ENCODE measurements around the gene ZNF318. TPM values are rescaled to one million over a fixed set of nuclear protein-coding genes. Genes with fewer than 3 reads are reported as not detected.

ZNF318 gene
- total RNA-seq, 4 donors from 2014 or later = 5.6 to 13.5 (median 8.1) TPM

DNA sequence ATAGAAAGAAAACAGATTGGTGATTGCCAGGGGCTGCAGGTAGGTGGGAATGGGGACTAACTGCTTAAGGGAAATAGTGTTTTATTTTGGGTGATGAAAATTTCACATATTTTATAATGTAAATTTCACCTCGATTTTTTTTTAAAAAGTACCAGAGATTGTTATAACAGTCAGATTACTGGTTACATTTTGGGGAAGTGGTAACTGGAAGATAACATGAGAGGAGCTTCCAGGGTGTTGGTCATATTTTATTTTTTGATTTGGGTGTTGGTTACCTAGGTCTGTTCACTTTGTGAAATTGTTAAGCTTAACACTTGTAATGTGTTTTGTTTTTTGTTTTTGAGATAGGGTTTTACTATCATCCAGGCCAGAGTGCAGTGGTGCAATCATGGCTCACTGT, 43.6 kb downstream of the ZNF318 start:
- WGBS, 2 donors = 47 to 57% methylated on average over 1 of the region's 1 CpG
- H3K27ac ChIP-seq = no peak overlapping the region
- TF ChIP-seq, protein P1, sequence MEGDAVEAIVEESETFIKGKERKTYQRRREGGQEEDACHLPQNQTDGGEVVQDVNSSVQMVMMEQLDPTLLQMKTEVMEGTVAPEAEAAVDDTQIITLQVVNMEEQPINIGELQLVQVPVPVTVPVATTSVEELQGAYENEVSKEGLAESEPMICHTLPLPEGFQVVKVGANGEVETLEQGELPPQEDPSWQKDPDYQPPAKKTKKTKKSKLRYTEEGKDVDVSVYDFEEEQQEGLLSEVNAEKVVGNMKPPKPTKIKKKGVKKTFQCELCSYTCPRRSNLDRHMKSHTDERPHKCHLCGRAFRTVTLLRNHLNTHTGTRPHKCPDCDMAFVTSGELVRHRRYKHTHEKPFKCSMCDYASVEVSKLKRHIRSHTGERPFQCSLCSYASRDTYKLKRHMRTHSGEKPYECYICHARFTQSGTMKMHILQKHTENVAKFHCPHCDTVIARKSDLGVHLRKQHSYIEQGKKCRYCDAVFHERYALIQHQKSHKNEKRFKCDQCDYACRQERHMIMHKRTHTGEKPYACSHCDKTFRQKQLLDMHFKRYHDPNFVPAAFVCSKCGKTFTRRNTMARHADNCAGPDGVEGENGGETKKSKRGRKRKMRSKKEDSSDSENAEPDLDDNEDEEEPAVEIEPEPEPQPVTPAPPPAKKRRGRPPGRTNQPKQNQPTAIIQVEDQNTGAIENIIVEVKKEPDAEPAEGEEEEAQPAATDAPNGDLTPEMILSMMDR (IDR thresholded peaks at IDR 0.05) = no peak
- TF ChIP-seq POLR2A (IDR thresholded peaks at IDR 0.05) = no peak

DNA sequence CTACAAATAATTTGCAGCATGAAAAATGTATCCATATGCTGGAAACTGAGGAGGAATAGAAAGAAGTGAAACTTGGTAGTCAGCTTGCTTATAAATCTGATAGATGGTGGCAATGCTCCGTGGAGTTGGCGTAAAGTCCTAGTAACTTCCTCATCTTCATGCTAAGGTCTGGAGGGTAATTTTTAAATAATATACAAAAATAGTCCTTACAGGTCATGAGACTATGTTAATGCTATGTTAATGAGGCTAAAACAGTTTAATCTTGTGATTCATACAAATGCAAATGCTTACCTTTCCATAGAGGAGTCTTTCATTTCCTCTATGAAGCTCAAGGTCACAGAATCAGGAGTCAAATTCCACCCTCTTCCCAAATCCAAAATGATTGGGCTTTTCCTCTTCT, 51.4 kb downstream of the ZNF318 start:
- no peak overlapping the region for H3K27ac ChIP-seq
- H3K9me3 ChIP-seq = no peaks in the 10 kb centered on the region
- TF ChIP-seq, protein P1 (IDR thresholded peaks at IDR 0.05) = no peak
- no peak for TF ChIP-seq POLR2A (IDR thresholded peaks at IDR 0.05)
- DNase-seq = no peak
- H3K27me3 ChIP-seq = no peaks in the 10 kb centered on the region
- no peak overlapping the region for H3K4me3 ChIP-seq
- no peaks in the 10 kb centered on the region for H3K4me1 ChIP-seq
- intact Hi-C loops (cut with DNase I) = no loop called here
- H3K36me3 ChIP-seq = no peaks in the 10 kb centered on the region
- 72 to 92% methylated on average over 2 of the region's 2 CpGs for WGBS, 2 donors

More for the DNA sequence above, 43.6 kb downstream of the ZNF318 start:
- H3K4me1 ChIP-seq = no peaks in the 10 kb centered on the region
- intact Hi-C loops (cut with DNase I) = no loop called here
- H3K4me3 ChIP-seq = no peak overlapping the region
- H3K27me3 ChIP-seq = no peaks in the 10 kb centered on the region
- no peak for DNase-seq
- no peaks in the 10 kb centered on the region for H3K9me3 ChIP-seq
- peaks cover 0 to 9% (median 0%) of the 10 kb centered on the region in 3 donors for H3K36me3 ChIP-seq

DNA sequence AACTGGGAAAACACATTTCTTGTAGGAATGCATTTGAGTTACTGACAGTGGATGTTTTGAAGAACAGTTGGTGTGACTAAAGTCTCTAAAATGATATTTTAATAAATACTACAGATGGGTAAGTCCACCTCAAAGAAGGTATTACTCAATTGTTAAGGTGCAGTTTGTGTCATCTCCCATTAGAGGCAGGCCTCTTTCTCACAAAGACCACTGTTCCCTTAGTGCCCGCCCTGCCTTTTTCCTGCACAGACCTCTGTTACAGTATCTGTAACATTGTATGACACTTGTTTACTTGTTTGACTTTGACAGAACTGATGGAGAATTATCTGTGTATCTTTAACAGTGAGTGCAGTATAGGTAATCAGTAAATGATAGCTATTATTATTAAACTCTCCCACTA, 55.6 kb downstream of the ZNF318 start:
- no peak for TF ChIP-seq POLR2A (IDR thresholded peaks at IDR 0.05)
- TF ChIP-seq, protein P1 (IDR thresholded peaks at IDR 0.05) = no peak

DNA sequence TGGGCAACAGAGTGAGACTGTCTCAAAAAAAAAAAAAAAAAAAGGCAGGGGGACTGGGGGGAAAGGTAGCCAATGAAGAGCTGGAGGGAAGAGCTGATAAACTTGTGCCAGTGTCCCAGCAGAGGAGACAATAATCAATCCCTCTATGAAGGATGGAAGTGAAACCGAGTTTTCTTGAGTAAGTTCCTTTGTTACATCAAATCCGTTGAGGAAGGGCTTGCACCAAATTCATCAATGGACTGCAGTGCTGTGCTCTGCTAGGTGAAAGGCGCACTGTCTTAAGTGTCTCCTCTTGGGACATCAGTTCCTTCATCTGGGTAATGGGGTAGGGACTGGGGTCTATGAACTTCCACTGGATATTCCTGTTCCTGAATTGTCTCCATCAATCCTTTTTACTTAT, 57.8 kb downstream of the ZNF318 start:
- TF ChIP-seq POLR2A (IDR thresholded peaks at IDR 0.05) = no peak
- TF ChIP-seq, protein P1 (IDR thresholded peaks at IDR 0.05) = no peak
- WGBS, 2 donors = 75 to 82% methylated on average over 3 of the region's 3 CpGs
- peaks cover 6 to 16% (median 9%) of the 10 kb centered on the region in 3 donors for H3K4me1 ChIP-seq
- no peaks in the 10 kb centered on the region for H3K9me3 ChIP-seq
- DNase-seq = no peak
- H3K27me3 ChIP-seq = peaks cover 0 to 11% (median 0%) of the 10 kb centered on the region in 4 donors
- intact Hi-C loops (cut with DNase I) = no loop called here
- no peaks in the 10 kb centered on the region for H3K36me3 ChIP-seq
- H3K27ac ChIP-seq = no peak overlapping the region
- no peak overlapping the region for H3K4me3 ChIP-seq

More for the DNA sequence above, 55.6 kb downstream of the ZNF318 start:
- peaks cover 0 to 3% (median 0%) of the 10 kb centered on the region in 4 donors for H3K27me3 ChIP-seq
- DNase-seq = no peak
- intact Hi-C loops (cut with DNase I) = no loop called here
- no peaks in the 10 kb centered on the region for H3K36me3 ChIP-seq
- 87 to 89% methylated on average over 1 of the region's 1 CpG for WGBS, 2 donors
- peaks cover 0 to 6% (median 3%) of the 10 kb centered on the region in 3 donors for H3K4me1 ChIP-seq
- no peak overlapping the region for H3K4me3 ChIP-seq
- no peaks in the 10 kb centered on the region for H3K9me3 ChIP-seq
- H3K27ac ChIP-seq = no peak overlapping the region

DNA sequence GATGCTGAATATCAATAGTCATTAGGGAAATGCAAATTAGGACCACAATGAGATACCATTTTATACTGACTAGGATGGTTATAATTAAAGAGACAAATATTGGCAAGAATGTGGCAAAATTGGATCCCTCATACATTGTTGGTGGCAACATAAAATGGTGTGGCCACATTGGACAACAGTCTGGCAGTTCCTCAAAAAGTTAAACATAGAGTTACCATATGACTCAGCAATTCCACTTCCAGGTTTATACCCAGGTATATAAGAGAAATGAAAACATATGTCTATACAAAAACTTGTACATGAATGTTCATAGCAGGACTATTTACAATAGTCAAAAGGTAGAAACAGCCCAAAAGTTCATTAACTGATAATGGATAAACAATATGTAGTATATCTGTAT, 58.8 kb downstream of the ZNF318 start:
- Histone ChIP-seq H3K36me3 (no peaks in the 10 kb centered on the region), H3K27ac (no peak overlapping the region), H3K27me3 (peaks cover 0 to 11% (median 0%) of the 10 kb centered on the region in 4 donors), H3K9me3 (no peaks in the 10 kb centered on the region), H3K4me1 (peaks cover 6 to 16% (median 9%) of the 10 kb centered on the region in 3 donors), H3K4me3 (no peak overlapping the region)
- DNase-seq = no peak
- intact Hi-C loops (cut with DNase I) = no loop called here
- TF ChIP-seq POLR2A (IDR thresholded peaks at IDR 0.05) = no peak

DNA sequence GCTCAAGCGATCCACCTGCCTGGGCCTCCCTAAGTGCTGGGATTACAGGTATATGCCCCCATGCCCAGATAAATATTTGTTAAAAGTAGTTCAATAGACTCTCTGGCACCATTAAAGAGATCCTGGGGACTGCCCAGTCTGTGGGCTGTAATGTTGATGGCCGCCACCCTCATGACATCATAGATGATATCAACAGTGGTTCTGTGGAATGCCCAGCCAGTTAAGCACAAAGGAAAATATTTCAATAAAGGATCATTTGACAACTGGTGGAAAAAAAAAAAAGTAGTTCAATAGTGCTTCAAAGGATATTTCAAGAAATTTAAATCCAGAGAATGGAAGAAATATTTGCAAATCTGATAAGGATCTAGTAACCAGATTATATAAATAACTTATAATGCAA, 59.3 kb downstream of the ZNF318 start:
- WGBS, 2 donors = 94% methylated on average over 2 of the region's 2 CpGs
- peaks cover 6 to 16% (median 9%) of the 10 kb centered on the region in 3 donors for H3K4me1 ChIP-seq
- H3K9me3 ChIP-seq = no peaks in the 10 kb centered on the region
- intact Hi-C loops (cut with DNase I) = no loop called here
- H3K27me3 ChIP-seq = peaks cover 0 to 11% (median 0%) of the 10 kb centered on the region in 4 donors
- no peaks in the 10 kb centered on the region for H3K36me3 ChIP-seq
- DNase-seq = no peak
- TF ChIP-seq POLR2A (IDR thresholded peaks at IDR 0.05) = no peak
- TF ChIP-seq, protein P1 (IDR thresholded peaks at IDR 0.05) = no peak
- H3K27ac ChIP-seq = no peak overlapping the region
- no peak overlapping the region for H3K4me3 ChIP-seq
